Measurements from ENCODE around the gene TRAF2.

DNA sequence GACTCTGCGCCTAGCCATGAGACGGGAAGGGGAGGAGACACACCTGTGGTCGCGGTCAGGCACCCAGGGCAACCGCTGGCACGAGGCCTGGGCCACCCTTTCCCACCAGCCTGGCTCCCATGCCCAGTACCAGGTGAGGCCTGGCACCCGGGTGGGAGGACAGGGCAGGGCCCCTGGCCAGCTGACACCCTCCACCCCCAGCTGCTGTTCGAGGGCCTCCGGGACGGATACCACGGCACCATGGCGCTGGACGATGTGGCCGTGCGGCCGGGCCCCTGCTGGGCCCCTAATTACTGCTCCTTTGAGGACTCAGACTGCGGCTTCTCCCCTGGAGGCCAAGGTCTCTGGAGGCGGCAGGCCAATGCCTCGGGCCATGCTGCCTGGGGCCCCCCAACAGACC is 29.1 kb upstream of the TRAF2 start:
- no peak for TF ChIP-seq CTCF (IDR thresholded peaks at IDR 0.05)
- no peak for TF ChIP-seq POLR2A (IDR thresholded peaks at IDR 0.05)

Data from right lobe of liver (tissue), 4 donors.